Endothelial cell of umbilical vein (primary cell): ENCODE data around the gene TXNL4B. TPM values are rescaled to one million over a fixed set of nuclear protein-coding genes. Genes with fewer than 3 reads are reported as not detected.

Source experiments
- BruUV-seq: library from RNA; stranded (reverse); fragments of 400-500 nt; replicated peaks from 2 replicates; lab custom pipeline; 2021; lab: Mats Ljungman, UMichigan
- CTCF ChIA-PET: fragments of 300-600, 350-600 bp; sonication (Branson Sonifier 250); formaldehyde crosslinking; loops from one replicate; lab custom pipeline; 2021; ENCODE audit warnings: antibody characterized with exemption, inconsistent platforms; lab: Charles Lee
- POLR2A ChIA-PET: fragments of 300-600, 350-600 bp; sonication (Branson Sonifier 250); formaldehyde crosslinking; loops from one replicate; lab custom pipeline; 2021; ENCODE audit warnings: antibody characterized with exemption, inconsistent platforms; lab: Charles Lee
- DNase-seq: peaks from one replicate; pipeline ENCODE4 v3.0.0-alpha.2; 2011; ENCODE audit warnings: low read depth, low spot score
- FAIRE-seq: peaks from 2 replicates; lab custom pipeline; 2011; peaks lifted over from hg19 to GRCh38; lab: Jason Lieb, UNC
- H2AFZ ChIP-seq: 2 replicates; pipeline ENCODE4 v1.6.0; 2012; ENCODE audit warnings: low read depth, low read length, control low read depth, inconsistent platforms
- H3K27ac ChIP-seq: 2 replicates; pipeline ENCODE4 v1.5.1; 2011; ENCODE audit warnings: low read depth, mild to moderate bottlenecking, control low read depth, low read length, moderate library complexity; ENCODE audit not compliant: insufficient read depth
- H3K27me3 ChIP-seq, 2 experiments: 2 replicates each; pipeline versions ENCODE4 v1.6.0 to v1.6.1; 2011; ENCODE audit warnings: low read length in 2 of 2, mixed read lengths in 1 of 2; ENCODE audit not compliant: control insufficient read depth in 2 of 2, insufficient read depth in 2 of 2
- H3K36me3 ChIP-seq, 2 experiments: 2 replicates in 1 of 2; 3 replicates in 1 of 2; pipeline ENCODE4 v1.5.1; 2011; ENCODE audit warnings: low read length in 2 of 2, mild to moderate bottlenecking in 1 of 2, moderate library complexity in 1 of 2; ENCODE audit not compliant: control insufficient read depth in 2 of 2, insufficient read depth in 2 of 2; ENCODE audit errors: extremely low read depth in 1 of 2
- H3K4me1 ChIP-seq: 3 replicates; pipeline ENCODE4 v1.5.1; 2011; ENCODE audit warnings: mild to moderate bottlenecking, low read length; ENCODE audit not compliant: control insufficient read depth, insufficient read depth; ENCODE audit errors: extremely low read depth
- H3K4me2 ChIP-seq: 2 replicates; pipeline ENCODE4 v1.6.1; 2011; ENCODE audit warnings: low read length, control low read depth, mixed read lengths; ENCODE audit not compliant: insufficient read depth
- H3K4me3 ChIP-seq, 3 experiments: fragments of 200-600 bp in 1 of 3; sonication (generic), shearing (Covaris generic) in 1 of 3; replicated peaks in 1 of 3; 2 replicates each; pipeline ENCODE4 v1.5.1; 2011 to 2016; ENCODE audit warnings: control low read depth in 3 of 3, low read length in 3 of 3, mild to moderate bottlenecking in 2 of 3, inconsistent platforms in 1 of 3, low read depth in 1 of 3, moderate library complexity in 1 of 3; ENCODE audit not compliant: insufficient read depth in 1 of 3
- H3K79me2 ChIP-seq: 2 replicates; pipeline ENCODE4 v1.6.0; 2012; ENCODE audit warnings: low read length, inconsistent platforms; ENCODE audit not compliant: control insufficient read depth, insufficient read depth
- H3K9ac ChIP-seq: replicated peaks from 2 replicates; pipeline ENCODE3; 2011; ENCODE audit warnings: low read length, control low read depth; ENCODE audit not compliant: insufficient read depth; ENCODE audit errors: extremely low read depth
- H3K9me1 ChIP-seq: replicated peaks from 3 replicates; pipeline ENCODE4 v1.6.0; 2011; ENCODE audit warnings: mild to moderate bottlenecking, low read length; ENCODE audit not compliant: control insufficient read depth, insufficient read depth; ENCODE audit errors: extremely low read depth
- H3K9me3 ChIP-seq: replicated peaks from 2 replicates; pipeline ENCODE4 v1.5.1; 2012; ENCODE audit warnings: low read length, inconsistent platforms; ENCODE audit not compliant: control insufficient read depth, insufficient read depth
- H4K20me1 ChIP-seq: replicated peaks from 2 replicates; pipeline ENCODE3; 2011; ENCODE audit warnings: mild to moderate bottlenecking, low read length; ENCODE audit not compliant: control insufficient read depth, insufficient read depth; ENCODE audit errors: extremely low read depth
- CTCF ChIP-seq, 2 donors: IDR thresholded peaks; 1 replicate in 1 of 2; 2 replicates in 1 of 2; pipeline ENCODE4 v1.5.1; 2011; ENCODE audit warnings: low read length in 2 of 2, mild to moderate bottlenecking in 2 of 2, moderate library complexity in 2 of 2, control low read depth in 1 of 2, inconsistent platforms in 1 of 2, low read depth in 1 of 2; ENCODE audit not compliant: insufficient read depth in 1 of 2; ENCODE audit errors: extremely low read depth in 1 of 2
- EZH2 ChIP-seq: IDR thresholded peaks from 2 replicates; pipeline ENCODE4 v1.6.1; 2012; ENCODE audit warnings: borderline replicate concordance, low read depth, mild to moderate bottlenecking, moderate library complexity, low read length, inconsistent platforms; ENCODE audit not compliant: severe bottlenecking
- FOS ChIP-seq: IDR thresholded peaks from 2 replicates; pipeline ENCODE4 v1.6.1; 2011; ENCODE audit warnings: mild to moderate bottlenecking, low read length, moderate library complexity, borderline replicate concordance; ENCODE audit not compliant: insufficient read depth
- GATA2 ChIP-seq: IDR thresholded peaks from 2 replicates; pipeline ENCODE4 v1.7.0; 2011; ENCODE audit warnings: low read depth, mild to moderate bottlenecking, moderate library complexity, mixed read lengths, low read length; ENCODE audit not compliant: insufficient read length, insufficient read depth
- JUN ChIP-seq: IDR thresholded peaks from 2 replicates; pipeline ENCODE4 v1.6.1; 2011; ENCODE audit warnings: borderline replicate concordance, low read depth; ENCODE audit not compliant: insufficient read length, insufficient read depth
- MAX ChIP-seq: IDR thresholded peaks from 2 replicates; pipeline ENCODE4 v1.6.1; 2011; ENCODE audit not compliant: insufficient read depth, insufficient read length
- MYC ChIP-seq: IDR thresholded peaks from one replicate; pipeline ENCODE4 v1.6.1; 2011; ENCODE audit warnings: mild to moderate bottlenecking, low read depth, low read length
- POLR2A ChIP-seq: IDR thresholded peaks from 2 replicates; pipeline ENCODE4 v1.6.1; 2012; ENCODE audit warnings: low read depth, mild to moderate bottlenecking, control low read depth, low read length
- POLR2AphosphoS5 ChIP-seq: IDR thresholded peaks from 2 replicates; pipeline ENCODE4 v1.6.1; 2012; ENCODE audit warnings: low read depth, mild to moderate bottlenecking, control low read depth, low read length, moderate library complexity; ENCODE audit not compliant: insufficient read depth
- dilution Hi-C: fragments of 300-500 bp; cut with MboI; formaldehyde crosslinking; loops from one replicate; pipeline ENCODE4 v1.15.0; 2019; ENCODE audit warnings: low sequenced_read_pairs; ENCODE audit not compliant: extremely low pct_ligation_motif_present
- intact Hi-C: fragments of 100-400 bp; cut with micrococcal nuclease; formaldehyde crosslinking; loops from one replicate; pipeline ENCODE4 v1.10.0; 2022
- polyA plus RNA-seq, 4 experiments: library from polyadenylated mRNA; depleted of rRNA in 3 of 4; stranded (reverse) in 3 of 4; unstranded in 1 of 4; fragments of >200 nt; gene quantifications; 2 replicates each; pipeline versions ENCODE4 v1.2.1 to v1.2.3, GENCODE V29; 2011 to 2012; ENCODE audit warnings: missing spikeins in 1 of 4
- total RNA-seq: library from RNA; stranded (reverse); gene quantifications from 2 replicates; pipeline ENCODE4 v1.2.3, GENCODE V29; 2021

TXNL4B gene
- total and polyA plus RNA-seq, 2 donors (not counting 3 experiments of a cell fraction or from before 2014, with no cell fraction given), result 10.0 to 12.7 TPM

GRCh38 chr16:72051818-72052217, 41.6 kb downstream of the TXNL4B start:
- Histone ChIP-seq H3K27ac (no peak overlapping the region), H3K79me2 (no peaks in the 10 kb centered on the region), H3K9me3 (no peaks in the 10 kb centered on the region), H2AFZ (no peak overlapping the region), H3K4me2 (no peak overlapping the region), H3K9ac (no peak overlapping the region), H3K36me3 (no peaks in the 10 kb centered on the region), H4K20me1 (no peaks in the 10 kb centered on the region), H3K4me3 (no peak overlapping the region), H3K9me1 (no peaks in the 10 kb centered on the region), H3K27me3 (no peaks in the 10 kb centered on the region), H3K4me1 (no peaks in the 10 kb centered on the region)
- intact Hi-C loops (no loop called here), dilution Hi-C loops (no loop called here)
- ChIA-PET CTCF (no interaction called here), POLR2A (no interaction called here)
- FAIRE-seq (no peak), DNase-seq (no peak)
- no TSS peak for BruUV-seq
- TF ChIP-seq CTCF (IDR thresholded peaks at IDR 0.05; ENCODE audit: extremely low read depth in 1 of 2, insufficient read depth in 1 of 2, low read depth in 1 of 2, low read length in 2 of 2) (no peak), POLR2AphosphoS5 (no peak), FOS (no peak), MAX (no peak), MYC (no peak), EZH2 (no peak), JUN (no peak), POLR2A (no peak), GATA2 (no peak)
